Activated CD8-positive, alpha-beta T cell treated with anti-CD3 and anti-CD28 coated beads for 36 hours (primary cell): ENCODE measurements around the gene NMRAL1. TPM values are rescaled to one million over a fixed set of nuclear protein-coding genes. Genes with fewer than 3 reads are reported as not detected.
A peak's percentile ranks its signal among the peaks of the same experiment; 100 is the strongest.

Source experiments
- ATAC-seq: fragments of 200-7000 bp; cut with Tn5 transposase; one replicate; pipeline ENCODE4 v1.10.0; 2021; ENCODE audit warnings: mild to moderate bottlenecking, moderate library complexity
- CTCF ChIA-PET: fragments of 350-600 bp; sonication (Branson Sonifier 250); formaldehyde crosslinking; loops from one replicate; lab custom pipeline; 2021; ENCODE audit warnings: antibody characterized with exemption; lab: Charles Lee
- POLR2A ChIA-PET: fragments of 350-600 bp; sonication (Branson Sonifier 250); formaldehyde crosslinking; loops from one replicate; lab custom pipeline; 2021; ENCODE audit warnings: antibody characterized with exemption; lab: Charles Lee
- DNase-seq: peaks from one replicate; pipeline ENCODE4 v3.0.0-alpha.2; 2020
- H3K27ac Mint-ChIP-seq: one replicate; pipeline ENCODE4 v1.8.0; 2021; ENCODE audit warnings: mild to moderate bottlenecking, mixed read lengths
- H3K27me3 Mint-ChIP-seq: one replicate; pipeline ENCODE4 v1.8.0; 2021; ENCODE audit warnings: mixed read lengths
- H3K36me3 Mint-ChIP-seq: one replicate; pipeline ENCODE4 v1.8.0; 2021; ENCODE audit warnings: low read depth, mixed read lengths
- H3K4me1 Mint-ChIP-seq: one replicate; pipeline ENCODE4 v1.8.0; 2021; ENCODE audit warnings: low read depth, mixed read lengths
- H3K4me3 Mint-ChIP-seq: one replicate; pipeline ENCODE4 v1.8.0; 2021; ENCODE audit warnings: mild to moderate bottlenecking, moderate library complexity, mixed read lengths
- H3K9me3 Mint-ChIP-seq: one replicate; pipeline ENCODE4 v1.8.0; 2021; ENCODE audit warnings: mixed read lengths
- CTCF ChIP-seq: fragments of 200-600 bp; IDR thresholded peaks from one replicate; pipeline ENCODE4 v1.8.0; 2022; ENCODE audit warnings: antibody characterized with exemption, mild to moderate bottlenecking
- intact Hi-C: fragments of 100-400 bp; cut with micrococcal nuclease; formaldehyde crosslinking; loops from one replicate; pipeline ENCODE4 v1.10.0; 2022
- total RNA-seq, 2 experiments: library from RNA; stranded (reverse); gene quantifications; one replicate each; pipeline ENCODE4 v1.2.3, GENCODE V29; 2021

The NMRAL1 gene
- total RNA-seq, 2 experiments from 2014 or later: 45.3 to 53.6 TPM

- no peak for ATAC-seq
- POLR2A ChIA-PET: no interaction called here
- peaks cover 61% of the 10 kb centered on the region for H3K36me3 Mint-ChIP-seq
- CTCF ChIA-PET: no interaction called here
- H3K27me3 Mint-ChIP-seq: no peaks in the 10 kb centered on the region
- intact Hi-C loops: no loop called here
- TF ChIP-seq CTCF: no peak
- no peaks in the 10 kb centered on the region for H3K9me3 Mint-ChIP-seq
- no peak overlapping the region for H3K4me3 Mint-ChIP-seq
- H3K27ac Mint-ChIP-seq: no peak overlapping the region
- no peak for DNase-seq
- H3K4me1 Mint-ChIP-seq: no peaks in the 10 kb centered on the region
Observed at GRCh38 chr16:4442371-4442770, 32.1 kb downstream of the NMRAL1 start.

- H3K27ac Mint-ChIP-seq: no peak overlapping the region
- H3K27me3 Mint-ChIP-seq: no peaks in the 10 kb centered on the region
- DNase-seq (no peak), ATAC-seq (no peak)
- peaks cover 17% of the 10 kb centered on the region for H3K4me1 Mint-ChIP-seq
- H3K4me3 Mint-ChIP-seq: no peak overlapping the region
- intact Hi-C loops: no loop called here
- ChIA-PET POLR2A (interaction anchor here (1.1 kb wide), 1 partner anchor 23 kb away, joined by 3 read pairs; no protein-coding TSS in a partner anchor), CTCF (no interaction called here)
- TF ChIP-seq CTCF: no peak
- H3K9me3 Mint-ChIP-seq: no peaks in the 10 kb centered on the region
- H3K36me3 Mint-ChIP-seq: peaks cover 58% of the 10 kb centered on the region
Observed at GRCh38 chr16:4437366-4437765, 37.1 kb downstream of the NMRAL1 start.

- POLR2A ChIA-PET: interaction anchor here (1.0 to 1.5 kb wide), 3 partner anchors 9 to 24 kb away, joined by 3 to 4 read pairs (median 4); no protein-coding TSS in a partner anchor
- H3K27me3 Mint-ChIP-seq: no peaks in the 10 kb centered on the region
- H3K9me3 Mint-ChIP-seq: no peaks in the 10 kb centered on the region
- H3K4me1 Mint-ChIP-seq: peaks cover 23% of the 10 kb centered on the region
- no peak overlapping the region for H3K4me3 Mint-ChIP-seq
- DNase-seq: no peak
- H3K27ac Mint-ChIP-seq: peak overlapping the region; percentile 43
- CTCF ChIA-PET: interaction anchor here (1.4 kb wide), 1 partner anchor 32 kb away, joined by 5 read pairs; no protein-coding TSS in a partner anchor
- no peak for ATAC-seq
- intact Hi-C loops: no loop called here
- TF ChIP-seq CTCF: no peak
- peaks cover 50% of the 10 kb centered on the region for H3K36me3 Mint-ChIP-seq
Observed at GRCh38 chr16:4435337-4436067, 38.9 kb downstream of the NMRAL1 start.

- Mint-ChIP-seq H3K27ac (no peak overlapping the region), H3K27me3 (no peaks in the 10 kb centered on the region), H3K4me3 (no peak overlapping the region), H3K4me1 (peaks cover 26% of the 10 kb centered on the region), H3K9me3 (no peaks in the 10 kb centered on the region), H3K36me3 (peaks cover 46% of the 10 kb centered on the region)
- POLR2A ChIA-PET: interaction anchor here (1.0 kb wide), 2 partner anchors 8 to 25 kb away, joined by 3 to 4 read pairs; no protein-coding TSS in a partner anchor
- CTCF ChIA-PET: no interaction called here
- ATAC-seq: no peak
- no peak for DNase-seq
- TF ChIP-seq CTCF: no peak
- intact Hi-C loops: no loop called here
Observed at GRCh38 chr16:4433914-4434787, 40.3 kb downstream of the NMRAL1 start.
